GM21619 (cell line): Measurements from ENCODE around the gene ZMIZ1.
A peak's percentile ranks its signal among the peaks of the same experiment; 100 is the strongest.

ENCODE experiments used
- ATAC-seq: cut with Tn5 transposase; IDR thresholded peaks from one replicate; pipeline ENCODE4 v1.9.1; 2021; ENCODE audit not compliant: unreplicated experiment

The ZMIZ1 gene

DNA sequence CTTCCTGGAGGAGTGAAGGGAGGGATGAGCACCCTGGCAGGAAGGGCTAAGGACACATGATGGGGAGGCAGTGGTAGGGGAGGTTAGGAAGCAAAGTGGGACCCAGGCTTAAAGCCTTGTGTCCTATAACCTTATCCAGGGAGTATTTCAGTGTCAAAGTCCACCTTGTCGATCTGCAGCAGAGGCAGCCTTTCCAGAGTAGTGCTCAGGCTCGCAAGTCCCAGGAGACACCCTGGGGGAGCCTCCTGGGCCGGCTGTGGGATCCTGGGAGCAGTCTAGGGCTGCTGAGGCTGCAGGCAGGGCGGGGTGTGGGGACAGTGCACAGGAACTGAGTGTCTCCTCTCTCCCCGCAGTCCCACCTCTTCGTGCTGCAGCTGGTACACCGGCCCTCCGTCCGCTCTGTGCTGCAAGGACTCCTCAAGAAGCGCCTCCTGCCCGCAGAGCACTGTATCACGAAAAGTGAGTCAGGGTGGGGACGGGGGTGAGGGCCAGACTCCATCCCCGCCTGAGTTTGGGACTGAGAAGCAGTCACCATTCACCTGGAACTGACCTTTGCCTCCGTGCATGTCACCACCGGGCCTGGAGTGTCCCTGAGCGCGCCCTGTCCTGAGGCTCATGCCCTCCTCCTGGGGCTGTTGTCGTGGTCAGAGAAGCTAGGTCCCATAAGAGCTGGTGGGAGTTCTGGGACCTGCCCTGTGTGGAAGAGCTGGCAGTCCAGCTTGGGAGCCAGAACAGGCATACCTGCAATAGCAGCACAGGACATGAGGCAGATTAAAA is 233.2 kb downstream of the ZMIZ1 start:
- ATAC-seq = no peak

DNA sequence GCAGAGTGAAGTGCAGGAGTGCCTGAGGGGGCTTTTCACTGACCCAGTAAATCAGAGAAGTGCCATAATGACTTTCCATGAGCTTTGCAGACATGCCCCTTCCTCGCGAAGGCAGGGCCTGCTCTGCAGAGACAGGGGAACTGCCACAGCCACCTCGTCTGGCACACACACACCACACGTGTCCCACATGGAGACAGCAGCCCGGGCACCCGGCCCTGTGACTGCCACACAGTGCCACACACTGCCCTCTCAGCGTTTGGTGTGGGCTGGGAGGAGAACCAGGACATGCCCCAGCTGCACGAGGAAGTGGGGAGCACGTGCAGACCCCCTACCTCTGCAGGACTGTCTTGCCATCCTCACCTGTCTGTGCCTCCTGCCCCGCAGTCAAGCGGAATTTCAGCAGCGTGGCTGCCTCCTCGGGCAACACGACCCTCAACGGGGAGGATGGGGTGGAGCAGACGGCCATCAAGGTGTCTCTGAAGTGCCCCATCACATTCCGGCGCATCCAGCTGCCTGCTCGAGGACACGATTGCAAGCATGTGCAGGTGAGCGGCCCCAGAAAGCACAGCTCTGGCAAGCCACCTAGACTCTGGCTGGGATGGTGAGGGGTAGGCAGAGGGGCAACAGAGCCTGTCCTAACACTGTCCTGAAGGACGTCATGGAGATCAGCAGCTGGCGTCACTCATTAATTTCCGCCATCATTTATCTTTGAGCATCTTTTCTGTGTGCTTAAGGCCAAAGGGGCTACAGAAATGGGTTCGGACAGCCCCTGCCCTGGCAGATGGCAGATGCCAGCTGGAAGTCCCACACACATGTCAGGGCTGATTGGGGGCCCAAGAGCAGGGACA is 235.1 kb downstream of the ZMIZ1 start:
- ATAC-seq = no peak

DNA sequence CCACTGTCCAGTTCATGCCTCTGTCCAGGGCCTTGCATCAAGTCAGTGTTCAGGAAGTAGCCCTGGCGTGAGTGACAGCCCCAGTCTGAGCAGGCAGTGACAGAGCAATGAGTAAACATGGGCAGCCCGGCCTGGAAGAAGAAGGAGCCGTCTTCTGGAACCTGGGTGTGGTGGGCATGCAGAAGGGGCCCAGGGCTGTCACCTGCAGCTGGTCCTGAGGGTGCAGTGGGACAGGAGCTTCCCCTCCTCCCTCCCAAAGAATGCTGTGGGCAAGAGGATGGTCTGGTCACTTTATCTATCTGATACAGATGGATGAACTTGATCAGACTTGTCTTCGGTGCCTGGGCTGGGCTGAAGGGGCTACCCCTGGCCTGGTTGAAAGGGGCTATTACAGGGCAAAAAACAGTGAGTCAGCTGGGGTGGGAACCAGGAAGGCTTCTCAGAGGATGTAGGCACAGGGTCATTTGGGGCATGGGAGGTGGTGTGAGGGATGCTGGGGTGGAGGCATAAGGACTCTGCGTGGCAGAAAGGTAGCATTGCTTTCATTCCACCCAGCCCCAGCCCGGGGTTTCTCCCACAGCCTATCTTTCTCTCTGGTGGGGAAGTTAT is 235.8 kb downstream of the ZMIZ1 start:
- ATAC-seq = no peak

DNA sequence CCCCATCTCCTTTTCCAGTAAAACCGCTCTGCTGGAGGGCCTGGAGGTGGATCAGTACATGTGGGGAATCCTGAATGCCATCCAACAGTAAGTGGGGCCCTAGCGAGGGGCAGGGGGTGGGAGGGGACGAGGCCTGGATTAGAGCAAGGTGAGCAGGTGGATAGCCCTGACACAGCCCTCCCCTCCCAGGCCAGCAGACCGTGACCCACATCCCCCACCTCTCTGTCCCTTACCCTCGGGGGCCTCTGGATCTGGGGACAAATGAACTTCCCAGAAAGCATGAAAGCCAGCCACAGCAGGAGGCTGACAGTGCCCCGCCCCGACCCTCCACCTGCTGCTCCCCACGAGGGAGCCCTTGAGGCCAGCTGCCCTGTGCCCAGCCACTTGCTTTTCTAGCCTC is 236.7 kb downstream of the ZMIZ1 start:
- ATAC-seq = no peak

DNA sequence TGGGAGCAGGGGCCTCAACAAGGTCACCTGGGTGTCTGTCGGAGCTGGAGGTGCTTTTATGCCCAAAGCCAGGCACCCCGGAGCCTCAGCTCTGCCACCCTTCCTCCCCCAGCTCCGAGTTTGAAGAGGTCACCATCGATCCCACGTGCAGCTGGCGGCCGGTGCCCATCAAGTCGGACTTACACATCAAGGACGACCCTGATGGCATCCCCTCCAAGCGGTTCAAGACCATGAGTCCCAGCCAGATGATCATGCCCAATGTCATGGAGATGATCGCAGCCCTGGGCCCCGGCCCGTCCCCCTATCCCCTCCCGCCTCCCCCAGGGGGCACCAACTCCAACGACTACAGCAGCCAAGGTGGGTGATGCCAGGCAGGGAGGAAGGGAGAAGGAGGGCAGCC is 237.2 kb downstream of the ZMIZ1 start:
- no peak for ATAC-seq

DNA sequence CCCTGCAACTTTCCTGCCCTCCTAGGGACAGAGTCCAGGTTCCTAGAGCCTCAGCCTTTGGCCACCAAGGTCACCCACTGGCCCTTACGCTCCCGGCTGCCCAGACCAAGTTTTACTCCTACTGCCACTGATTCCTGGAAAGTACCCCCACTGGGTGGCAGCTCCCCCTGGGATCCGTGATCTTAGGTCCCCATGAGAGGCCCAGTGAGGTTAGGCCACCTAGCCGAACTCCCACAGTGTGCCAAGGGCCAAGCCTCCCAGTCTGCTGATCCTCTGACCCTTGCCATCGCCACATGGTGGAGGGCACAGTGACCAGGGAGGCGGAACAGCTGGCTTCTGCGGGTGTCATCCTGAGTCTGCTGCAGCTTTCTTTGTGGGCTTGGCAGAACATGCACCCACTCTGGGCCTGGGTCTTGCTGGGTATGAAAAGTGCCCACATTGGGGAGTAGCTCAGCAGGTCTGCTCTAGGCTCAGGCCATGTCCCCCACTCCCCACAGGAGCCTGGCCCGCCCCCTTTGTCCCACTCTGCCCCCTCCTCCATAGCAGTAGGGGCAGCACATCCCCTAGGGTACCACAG is 238.0 kb downstream of the ZMIZ1 start:
- no peak for ATAC-seq

DNA sequence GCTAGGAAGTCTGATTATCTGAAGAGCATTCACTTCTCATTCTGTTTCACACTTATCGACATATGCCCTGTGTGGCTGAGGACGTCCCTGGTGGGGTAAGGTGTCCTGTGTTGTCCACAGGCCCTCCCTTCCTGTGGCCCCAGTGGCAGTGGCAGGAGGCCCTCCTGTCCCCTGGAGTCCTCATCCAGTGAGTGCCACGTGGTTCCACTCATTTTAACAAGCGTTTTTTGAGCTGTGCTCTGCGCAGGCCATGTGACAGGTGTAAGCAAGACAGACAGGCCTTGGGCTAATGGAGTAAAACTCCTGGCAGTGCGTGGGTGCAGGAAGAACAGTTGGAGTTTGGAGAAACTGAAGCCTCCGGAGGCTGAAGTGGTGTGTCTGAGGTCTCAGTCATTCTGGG is 239.2 kb downstream of the ZMIZ1 start:
- no peak for ATAC-seq

DNA sequence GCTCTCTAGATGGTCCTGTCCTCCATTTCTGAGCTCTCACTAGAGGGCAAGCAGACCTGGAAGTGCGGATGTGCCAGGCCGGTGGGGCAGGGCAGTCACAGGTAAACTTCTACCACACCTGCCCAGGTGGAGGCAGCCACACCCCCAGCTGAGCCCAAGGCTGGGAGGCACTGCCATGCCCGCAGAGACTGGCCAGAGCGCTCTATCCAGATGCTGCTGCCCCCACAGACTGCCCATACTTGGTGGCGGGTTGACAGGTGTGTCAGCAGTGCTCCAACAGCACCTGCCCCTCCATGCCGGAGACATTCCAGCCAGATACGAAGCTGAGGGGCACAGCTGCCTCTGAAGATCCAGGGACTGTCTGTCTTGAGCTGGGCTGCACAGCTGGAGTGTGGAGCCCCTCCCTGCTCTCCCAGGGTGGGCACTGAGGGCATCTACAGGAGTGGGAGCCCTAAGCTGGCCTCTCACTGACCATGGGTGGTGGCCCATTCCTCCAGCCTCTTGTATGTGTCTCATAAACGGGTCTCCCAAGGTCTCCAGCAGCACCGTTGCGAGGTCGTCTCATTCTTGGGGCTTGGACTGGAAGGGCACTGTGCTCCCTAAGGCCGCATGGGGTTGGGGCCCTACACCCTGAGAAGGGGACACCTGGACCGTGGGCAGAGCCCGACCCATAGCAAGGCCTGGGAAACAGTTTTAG is 240.4 kb downstream of the ZMIZ1 start:
- no peak for ATAC-seq

DNA sequence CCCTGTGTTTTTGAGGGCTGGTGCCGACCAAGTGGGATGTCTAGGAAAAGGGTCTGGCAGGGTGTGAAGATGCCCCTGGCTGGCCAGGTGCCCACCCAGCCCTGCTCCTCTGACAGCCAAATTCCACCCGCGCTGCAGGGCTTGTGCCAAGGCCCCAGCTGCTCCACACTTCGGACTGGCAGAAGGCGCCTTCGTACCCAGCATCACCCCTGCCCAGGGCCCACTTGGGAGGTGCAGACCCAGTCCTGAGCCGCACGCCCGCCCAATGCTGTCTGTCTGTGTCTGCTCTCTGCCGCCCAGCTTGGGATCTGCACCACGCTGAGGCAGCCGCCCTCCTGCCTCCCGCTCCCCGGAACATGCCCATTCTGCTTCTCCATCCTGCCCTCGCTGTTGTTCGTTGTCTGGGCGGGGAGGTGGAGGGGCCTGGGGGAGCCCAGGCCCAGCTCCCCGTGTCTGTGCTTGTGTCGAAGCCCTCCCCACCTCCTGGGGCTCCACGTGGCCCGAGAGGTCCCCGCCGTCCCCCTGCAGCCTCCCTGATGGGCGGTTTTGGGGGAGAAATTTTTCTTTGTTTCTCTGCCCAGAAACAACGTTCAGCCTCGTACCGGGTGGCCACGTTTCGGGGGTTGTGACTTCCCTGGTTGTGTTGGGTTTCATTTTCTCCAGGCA is 241.6 kb downstream of the ZMIZ1 start:
- no peak for ATAC-seq

DNA sequence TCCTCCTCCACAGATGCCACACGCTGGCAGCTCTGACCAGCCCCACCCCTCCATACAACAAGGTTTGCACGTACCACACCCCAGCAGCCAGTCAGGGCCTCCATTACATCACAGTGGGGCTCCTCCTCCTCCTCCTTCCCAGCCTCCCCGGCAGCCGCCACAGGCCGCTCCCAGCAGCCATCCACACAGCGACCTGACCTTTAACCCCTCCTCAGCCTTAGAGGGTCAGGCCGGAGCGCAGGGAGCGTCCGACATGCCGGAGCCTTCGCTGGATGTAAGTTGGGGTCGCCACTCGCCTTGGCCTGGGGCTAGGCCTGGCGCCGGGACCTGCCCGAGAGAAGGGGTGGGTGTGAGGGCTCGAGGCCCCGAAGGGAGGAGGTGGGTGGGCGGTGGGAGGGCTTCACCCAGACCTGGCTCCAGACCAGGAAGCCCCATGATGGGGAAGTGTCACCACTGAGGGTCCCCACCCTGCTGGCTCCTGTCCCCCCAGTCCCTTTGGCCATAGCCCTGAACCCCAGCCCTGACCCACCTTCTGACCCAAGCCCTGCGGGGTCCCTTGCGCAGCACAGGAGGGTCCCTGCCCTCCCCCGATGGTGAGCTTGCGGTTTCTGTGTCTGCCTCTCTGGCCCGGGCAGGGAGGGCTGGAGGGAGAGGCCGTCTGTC is 242.3 kb downstream of the ZMIZ1 start:
- ATAC-seq = no peak

DNA sequence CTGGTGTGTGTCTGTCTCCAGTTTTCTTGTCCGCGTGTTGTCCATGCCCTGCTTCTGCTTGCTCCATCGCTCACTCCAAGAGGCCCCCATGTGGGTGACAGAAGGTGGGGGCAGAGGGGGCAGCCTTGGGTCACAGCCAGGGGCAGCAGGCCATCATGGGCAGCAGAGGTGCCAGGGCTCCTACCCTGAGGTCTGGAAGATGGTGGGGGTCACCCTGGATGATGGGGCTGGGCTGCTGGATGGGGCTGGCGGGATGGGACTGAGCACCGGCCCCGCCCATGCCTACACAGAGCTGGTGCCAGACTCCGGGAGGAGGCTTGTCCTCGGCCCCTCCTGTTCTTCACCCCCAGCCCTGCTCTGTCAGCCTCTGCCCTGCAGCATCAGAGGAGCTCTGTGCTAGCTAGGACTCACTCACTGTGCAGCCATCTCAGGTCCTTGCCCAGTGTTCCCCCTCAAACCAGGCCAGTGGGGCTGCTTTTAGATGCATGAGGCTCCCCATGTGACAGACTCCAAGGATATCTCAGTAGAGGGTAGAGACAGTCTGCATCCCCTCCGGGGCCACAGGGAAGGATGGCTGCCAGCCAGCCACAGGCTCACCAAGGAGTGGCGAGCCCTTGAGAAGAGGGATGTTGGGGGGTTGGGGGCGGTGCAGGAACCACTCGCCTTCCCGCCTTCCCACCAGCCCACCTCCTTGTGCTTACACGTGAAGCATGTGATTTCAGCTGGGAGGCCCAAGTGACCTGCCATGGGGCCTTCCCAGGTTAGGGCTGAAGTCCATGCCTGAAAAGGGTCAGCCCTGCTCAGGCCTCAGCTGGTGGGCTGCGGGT is 243.0 kb downstream of the ZMIZ1 start:
- ATAC-seq = no peak

DNA sequence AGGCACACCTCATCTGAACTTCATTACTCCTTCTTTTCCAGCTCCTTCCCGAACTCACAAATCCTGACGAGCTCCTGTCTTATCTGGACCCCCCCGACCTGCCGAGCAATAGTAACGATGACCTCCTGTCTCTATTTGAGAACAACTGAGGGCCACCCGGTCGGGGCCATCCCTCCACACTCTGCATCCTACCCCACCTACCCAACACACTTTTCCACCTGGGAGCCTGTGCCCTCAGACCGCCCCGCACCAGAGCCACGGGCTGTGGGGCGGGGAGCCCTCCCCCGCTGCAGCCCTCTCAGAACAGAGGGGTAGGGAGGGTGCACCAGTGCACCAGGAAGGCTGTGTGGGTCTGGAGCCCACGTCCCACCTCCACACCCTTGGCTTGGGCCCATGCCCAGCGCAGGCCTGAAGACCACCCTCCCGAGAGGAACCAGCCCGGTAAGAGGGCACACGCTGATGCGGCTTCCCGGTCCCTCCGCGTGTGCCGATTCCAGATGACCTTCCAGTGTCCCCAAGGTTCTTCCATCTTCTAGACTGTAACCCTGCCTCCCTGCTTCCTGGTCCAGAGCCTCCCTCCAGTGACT is 243.9 kb downstream of the ZMIZ1 start:
- ATAC-seq = no peak

DNA sequence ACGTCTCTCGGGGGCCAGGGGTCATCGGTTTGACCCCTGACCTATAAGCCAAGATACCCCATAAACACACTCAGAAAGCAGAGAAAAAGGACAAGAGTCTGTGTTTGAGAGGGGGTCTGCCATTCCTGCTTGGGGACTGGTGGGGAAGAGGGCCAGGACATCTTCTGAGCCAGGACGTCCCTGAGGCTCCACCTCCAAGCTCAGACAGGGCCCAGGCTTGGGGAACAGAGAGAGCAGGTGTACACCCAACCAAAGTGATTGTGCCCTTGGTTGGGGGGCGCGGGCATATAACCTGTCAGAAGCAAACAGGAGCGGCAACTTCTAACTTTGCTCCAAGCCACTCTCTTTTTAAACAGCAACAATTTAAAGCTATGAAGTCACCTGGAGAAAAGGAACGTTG is 244.6 kb downstream of the ZMIZ1 start:
- ATAC-seq = no peak

DNA sequence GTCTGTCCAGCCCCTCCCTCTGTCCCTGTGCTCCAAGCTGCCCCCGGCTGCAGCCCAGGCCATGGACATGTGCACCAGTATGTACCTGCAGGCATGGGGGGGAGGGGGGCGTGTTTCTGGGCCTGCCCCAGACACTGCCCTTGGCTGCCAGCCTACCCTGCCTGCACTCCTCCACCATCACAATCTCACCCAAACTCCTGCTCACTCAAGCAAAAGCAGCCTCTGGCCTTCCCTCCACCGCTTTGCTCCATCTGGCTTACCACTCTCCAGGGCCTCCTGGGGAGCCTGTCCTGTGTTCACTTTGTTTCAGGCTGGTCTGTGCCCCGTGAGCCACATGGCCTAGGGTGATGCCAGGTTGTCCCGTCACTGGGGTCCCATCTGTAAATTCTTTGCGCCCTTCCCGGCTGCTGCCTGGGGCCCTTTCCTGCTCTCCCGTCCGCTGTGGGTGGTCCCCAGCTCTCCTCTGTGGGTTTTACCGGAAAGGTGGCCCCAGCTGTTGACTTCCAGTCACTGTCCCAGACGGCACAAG is 245.2 kb downstream of the ZMIZ1 start:
- no peak for ATAC-seq

DNA sequence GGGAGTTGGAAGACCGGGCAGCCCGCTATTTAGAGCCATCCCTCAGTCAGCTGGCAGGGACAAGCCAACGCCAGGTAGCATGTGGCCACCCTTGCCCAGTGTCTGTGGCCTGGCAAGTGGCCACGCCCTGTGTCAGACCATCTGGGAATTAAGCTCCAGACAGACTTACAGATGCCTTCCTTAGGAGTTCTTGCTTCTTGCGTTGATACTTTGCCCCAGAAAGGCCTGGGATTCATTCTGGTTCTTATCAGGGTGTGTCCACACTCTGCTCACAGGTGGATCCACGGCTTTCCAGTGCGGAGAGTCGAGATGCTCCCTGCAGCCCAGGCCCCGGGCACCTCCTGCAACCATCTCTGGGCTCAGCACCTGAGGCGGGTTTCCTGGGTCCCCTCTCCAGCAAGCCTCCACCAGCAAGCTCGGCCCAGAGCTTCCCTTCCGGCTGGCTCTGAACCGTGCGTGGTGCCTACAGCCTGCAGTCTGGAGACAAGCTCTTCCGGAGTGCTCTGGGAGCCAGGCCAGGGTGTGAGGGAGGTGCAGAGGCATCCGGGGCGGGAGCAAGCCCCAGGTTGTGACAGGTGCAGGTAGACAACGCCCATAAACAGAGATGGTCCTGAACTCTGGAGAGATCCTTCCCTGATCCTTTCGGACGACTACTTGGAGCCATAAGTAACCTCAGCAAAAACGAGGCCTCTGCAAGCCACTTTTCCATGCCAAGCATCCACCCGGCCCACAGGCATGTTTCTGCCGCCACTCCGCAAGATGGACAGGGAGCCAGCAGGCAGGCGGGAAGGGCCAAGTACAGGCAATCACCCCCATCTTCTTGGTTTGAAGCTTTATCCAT is 246.2 kb downstream of the ZMIZ1 start:
- ATAC-seq = no peak

DNA sequence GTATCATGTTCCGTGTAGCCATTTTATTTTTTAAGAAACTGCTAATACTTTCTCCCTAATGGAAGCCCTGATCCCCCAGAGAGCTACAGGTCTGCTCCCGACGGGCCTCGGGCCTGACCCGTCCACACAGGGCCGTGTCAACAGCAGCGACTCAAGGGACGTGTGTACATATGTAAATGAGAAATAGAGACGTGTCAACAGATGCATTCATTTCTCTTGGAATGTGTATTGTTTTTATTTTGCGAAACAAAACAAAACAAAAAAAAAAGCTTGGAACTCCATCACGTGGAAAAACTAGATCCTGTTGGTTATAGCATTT is 246.8 kb downstream of the ZMIZ1 start:
- no peak for ATAC-seq

DNA sequence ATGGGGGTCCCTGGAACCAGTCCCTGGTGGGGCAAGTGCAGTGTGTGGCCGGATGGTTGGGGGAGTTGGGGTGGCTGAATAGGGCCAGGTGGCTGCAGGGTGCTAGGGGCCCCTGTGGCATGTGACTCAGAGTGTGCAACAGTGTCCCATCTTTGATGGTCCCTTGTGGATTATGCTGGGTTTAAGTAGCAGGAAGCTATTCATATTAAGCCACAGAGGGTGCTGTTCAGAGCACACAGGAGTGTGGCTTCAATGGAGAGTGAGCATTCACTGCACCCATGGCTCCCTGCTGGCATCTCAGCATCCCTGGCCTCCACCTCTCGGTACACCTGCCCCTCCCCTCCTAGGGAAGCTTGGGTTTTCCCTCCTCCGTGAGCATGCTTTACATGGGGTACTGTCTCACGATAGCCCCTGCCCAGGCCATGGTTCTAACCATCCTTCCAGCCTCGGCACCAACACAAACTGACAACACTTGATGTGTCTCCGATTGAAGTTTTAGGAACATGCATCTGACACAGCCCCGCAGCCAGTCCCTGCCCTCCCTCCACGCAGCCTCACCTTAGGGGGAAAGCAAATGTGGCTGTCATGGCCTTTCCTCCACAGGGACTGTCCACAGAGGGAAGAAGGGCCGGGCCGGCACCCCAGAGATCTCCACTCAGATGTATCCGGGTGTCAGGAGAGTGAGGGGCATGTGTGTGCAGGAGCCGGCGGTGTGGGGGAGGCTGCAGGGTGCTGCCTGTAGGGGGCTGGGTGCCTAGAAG is 248.1 kb downstream of the ZMIZ1 start:
- peak; percentile 75 for ATAC-seq
